ENCODE data around the gene TMEM14C.
"Not testable (repeated sequence)": the region's sequence is repeated elsewhere in the genome, so short reads cannot be mapped to it uniquely, and the experiment has no call there.

TMEM14C gene

GRCh38 chr6:10747251-10747972 lies 24.5 kb downstream of the TMEM14C start, which contains the start of gene TMEM14B:
Gene TMEM14B (plus strand): TSS chr6:10747805. CDS start chr6:10749246, 1,441 bp downstream.
- peak within 1 kb of the TSS; percentile 58 for H3K4me3 ChIP-seq (IDR thresholded peaks at IDR 0.05; ENCODE audit: insufficient read depth, low read depth, low read length)
- peak within 1 kb of the TSS; percentile 81; the same call in 1 of the 2 replicates for H3K4me2 ChIP-seq
- TF ChIP-seq CTCF (conservative IDR thresholded peaks at IDR 0.05; ENCODE audit: low read depth, low read length) = no peak
- H3K79me2 ChIP-seq (ENCODE audit: insufficient read depth, low read depth) = peaks cover 24% of the 10 kb centered on the region
- peak within 1 kb of the TSS; percentile 92 for H2AFZ ChIP-seq (ENCODE audit: low read depth)
- H3K9ac ChIP-seq = peak within 1 kb of the TSS; percentile 85
- peak within 1 kb of the TSS; percentile 64 for H3K27ac ChIP-seq
- H3K27me3 ChIP-seq (ENCODE audit: insufficient read depth, low read depth) = no peaks in the 10 kb centered on the region
- H4K20me1 ChIP-seq (ENCODE audit: insufficient read depth) = no peaks in the 10 kb centered on the region
- H3K4me1 ChIP-seq (ENCODE audit: low read depth, poor library complexity, severe bottlenecking) = peaks cover 21% of the 10 kb centered on the region
- H3K36me3 ChIP-seq (ENCODE audit: insufficient read depth) = no peaks in the 10 kb centered on the region

- Histone ChIP-seq H3K27me3 (ENCODE audit: insufficient read depth, low read depth) (no peaks in the 10 kb centered on the region), H3K4me2 (no peak overlapping the region), H4K20me1 (ENCODE audit: insufficient read depth) (no peaks in the 10 kb centered on the region), H3K4me3 (IDR thresholded peaks at IDR 0.05; ENCODE audit: insufficient read depth, low read depth, low read length) (no peak overlapping the region), H3K27ac (no peak overlapping the region), H2AFZ (ENCODE audit: low read depth) (no peak overlapping the region), H3K9ac (no peak overlapping the region), H3K79me2 (ENCODE audit: insufficient read depth, low read depth) (peaks cover 24% of the 10 kb centered on the region), H3K4me1 (ENCODE audit: low read depth, poor library complexity, severe bottlenecking) (peaks cover 21% of the 10 kb centered on the region), H3K36me3 (ENCODE audit: insufficient read depth) (no peaks in the 10 kb centered on the region)
- TF ChIP-seq CTCF (conservative IDR thresholded peaks at IDR 0.05; ENCODE audit: low read depth, low read length) = no peak
Measured at GRCh38 chr6:10749734-10750133, 26.9 kb downstream of the TMEM14C start.

- H3K9ac ChIP-seq; H3K27me3 ChIP-seq (ENCODE audit: insufficient read depth, low read depth); H4K20me1 ChIP-seq (ENCODE audit: insufficient read depth); H3K27ac ChIP-seq; H3K4me2 ChIP-seq; H3K36me3 ChIP-seq (ENCODE audit: insufficient read depth); H2AFZ ChIP-seq (ENCODE audit: low read depth); H3K4me3 ChIP-seq (IDR thresholded peaks at IDR 0.05; ENCODE audit: insufficient read depth, low read depth, low read length): not testable (repeated sequence)
- H3K4me1 ChIP-seq (ENCODE audit: low read depth, poor library complexity, severe bottlenecking) = peaks cover 21% of the 10 kb centered on the region
- peaks cover 24% of the 10 kb centered on the region for H3K79me2 ChIP-seq (ENCODE audit: insufficient read depth, low read depth)
Measured at GRCh38 chr6:10750568-10750967, 27.7 kb downstream of the TMEM14C start.

- Histone ChIP-seq H3K79me2 (ENCODE audit: insufficient read depth, low read depth) (peaks cover 24% of the 10 kb centered on the region), H3K4me1 (ENCODE audit: low read depth, poor library complexity, severe bottlenecking) (peaks cover 22% of the 10 kb centered on the region)
- H3K27ac ChIP-seq; H3K4me3 ChIP-seq (IDR thresholded peaks at IDR 0.05; ENCODE audit: insufficient read depth, low read depth, low read length); H3K4me2 ChIP-seq; H3K9ac ChIP-seq; H3K36me3 ChIP-seq (ENCODE audit: insufficient read depth); H3K27me3 ChIP-seq (ENCODE audit: insufficient read depth, low read depth); H4K20me1 ChIP-seq (ENCODE audit: insufficient read depth); H2AFZ ChIP-seq (ENCODE audit: low read depth): not testable (repeated sequence)
Measured at GRCh38 chr6:10751757-10752156, 28.9 kb downstream of the TMEM14C start.

DNA sequence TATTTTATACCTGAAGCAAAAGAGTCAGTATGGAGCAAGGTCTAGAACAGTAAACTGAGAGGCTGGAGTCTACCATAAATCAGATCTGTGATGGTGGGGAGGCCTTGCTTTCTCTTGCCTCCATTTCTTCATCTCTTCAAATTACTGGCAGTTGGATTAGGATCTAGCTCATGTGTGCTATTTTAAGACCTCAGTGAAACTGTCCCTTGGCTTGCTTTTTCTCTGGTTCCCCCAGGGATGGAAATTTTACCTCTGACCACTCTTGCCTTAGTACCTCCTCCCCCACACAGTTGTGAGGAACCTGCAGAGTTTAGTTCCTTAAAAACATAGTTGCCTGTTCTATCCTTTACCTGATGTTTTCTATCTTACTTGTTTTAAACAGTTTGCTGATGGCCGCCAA lies 33.2 kb downstream of the TMEM14C start:
- Histone ChIP-seq H2AFZ (ENCODE audit: low read depth) (no peak overlapping the region), H3K79me2 (ENCODE audit: insufficient read depth, low read depth) (no peaks in the 10 kb centered on the region; the same call in 1 of the 2 replicates), H3K27ac (no peak overlapping the region), H3K4me2 (no peak overlapping the region), H3K4me1 (ENCODE audit: low read depth, poor library complexity, severe bottlenecking) (peaks cover 17% of the 10 kb centered on the region), H3K4me3 (IDR thresholded peaks at IDR 0.05; ENCODE audit: insufficient read depth, low read depth, low read length) (no peak overlapping the region), H3K9ac (no peak overlapping the region), H3K27me3 (ENCODE audit: insufficient read depth, low read depth) (no peaks in the 10 kb centered on the region), H4K20me1 (ENCODE audit: insufficient read depth) (no peaks in the 10 kb centered on the region), H3K36me3 (ENCODE audit: insufficient read depth) (no peaks in the 10 kb centered on the region)
- no peak for TF ChIP-seq CTCF (conservative IDR thresholded peaks at IDR 0.05; ENCODE audit: low read depth, low read length)
